GM18502 (cell line): ENCODE data around the gene PLD6.
A peak's percentile ranks its signal among the peaks of the same experiment; 100 is the strongest.
"Not testable (repeated sequence)": the region's sequence is repeated elsewhere in the genome, so short reads cannot be mapped to it uniquely, and the experiment has no call there.

ENCODE experiments used
- ATAC-seq: cut with Tn5 transposase; IDR thresholded peaks from one replicate; pipeline ENCODE4 v1.9.1; 2021; ENCODE audit warnings: mild to moderate bottlenecking; ENCODE audit not compliant: unreplicated experiment, poor library complexity

Gene PLD6, protein sequence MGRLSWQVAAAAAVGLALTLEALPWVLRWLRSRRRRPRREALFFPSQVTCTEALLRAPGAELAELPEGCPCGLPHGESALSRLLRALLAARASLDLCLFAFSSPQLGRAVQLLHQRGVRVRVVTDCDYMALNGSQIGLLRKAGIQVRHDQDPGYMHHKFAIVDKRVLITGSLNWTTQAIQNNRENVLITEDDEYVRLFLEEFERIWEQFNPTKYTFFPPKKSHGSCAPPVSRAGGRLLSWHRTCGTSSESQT

DNA sequence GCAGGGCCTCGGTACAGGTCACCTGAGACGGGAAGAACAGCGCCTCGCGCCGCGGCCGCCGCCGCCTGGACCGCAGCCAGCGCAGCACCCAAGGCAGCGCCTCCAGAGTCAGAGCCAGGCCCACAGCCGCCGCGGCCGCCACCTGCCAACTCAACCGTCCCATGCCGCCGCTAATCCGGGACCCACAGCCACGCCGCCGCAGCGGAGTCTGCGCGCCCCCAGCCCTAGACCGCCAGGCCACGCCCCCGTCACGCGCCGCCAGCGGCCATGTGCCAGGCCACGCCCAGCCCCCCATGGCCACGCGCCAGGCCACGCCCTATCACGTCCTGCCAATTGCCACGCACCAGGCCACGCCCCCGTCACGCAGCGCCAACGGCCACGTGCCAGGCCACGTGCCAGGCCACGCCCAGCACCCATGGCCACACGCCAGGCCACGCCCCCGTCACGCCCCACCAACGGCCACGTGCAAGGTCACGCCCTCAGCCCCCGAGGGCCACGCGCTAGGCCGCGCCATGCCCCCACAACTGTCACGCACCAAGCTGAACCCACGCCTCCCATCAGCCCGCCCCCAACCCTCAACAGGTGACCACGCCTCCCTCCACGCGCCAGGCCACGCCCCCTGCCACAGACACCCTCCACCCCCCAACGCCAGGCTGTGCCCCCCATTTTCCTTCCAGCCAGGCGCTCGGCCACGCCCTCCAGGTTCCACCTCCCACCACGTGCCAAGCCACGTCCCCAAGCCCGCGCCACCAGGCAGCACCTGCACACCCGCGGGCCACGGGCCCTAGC lies at the start of gene PLD6:
PLD6 (minus strand) TSS at position 210 of the 789 bp plus-strand sequence; CDS start at position 163, 47 bp downstream.
- ATAC-seq = peak; percentile 55

DNA sequence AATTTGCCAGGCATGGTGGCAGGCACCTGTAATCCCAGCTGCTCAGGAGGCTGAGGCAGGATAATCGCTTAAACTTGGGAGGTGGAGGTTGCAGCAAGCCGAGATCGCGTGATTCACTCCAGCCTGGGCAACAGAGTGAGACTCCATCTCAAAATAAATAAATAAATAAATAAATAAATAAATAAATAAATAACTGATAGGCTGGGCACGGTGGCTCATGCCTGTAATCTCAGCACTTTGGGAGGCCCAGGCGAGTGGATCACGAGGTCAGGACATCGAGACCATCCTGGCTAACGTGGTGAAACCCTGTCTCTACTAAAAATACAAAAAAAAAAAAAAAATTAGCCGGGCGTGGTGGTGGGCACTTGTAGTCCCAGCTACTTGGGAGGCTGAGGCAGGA lies 49.6 kb upstream of the PLD6 start:
- ATAC-seq = not testable (repeated sequence)

DNA sequence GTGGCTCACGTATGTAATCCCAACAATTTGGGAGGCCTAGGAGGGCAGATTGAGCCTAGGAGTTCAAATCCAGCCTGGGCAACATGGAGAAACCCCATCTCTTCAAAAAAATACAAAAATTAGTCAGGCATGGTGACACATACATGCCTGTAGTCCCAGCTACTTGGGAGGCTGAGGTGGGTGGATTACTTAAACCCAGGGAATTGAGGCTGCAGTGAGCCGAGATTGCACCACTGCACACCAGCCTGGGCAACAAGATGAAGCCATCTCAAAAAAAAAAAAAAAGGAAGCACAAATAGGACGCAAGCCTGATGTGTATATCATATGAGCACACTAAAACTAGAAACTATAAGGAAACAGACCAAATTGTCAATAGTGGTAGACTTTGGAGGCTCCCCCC lies 47.9 kb upstream of the PLD6 start:
- ATAC-seq = no peak

DNA sequence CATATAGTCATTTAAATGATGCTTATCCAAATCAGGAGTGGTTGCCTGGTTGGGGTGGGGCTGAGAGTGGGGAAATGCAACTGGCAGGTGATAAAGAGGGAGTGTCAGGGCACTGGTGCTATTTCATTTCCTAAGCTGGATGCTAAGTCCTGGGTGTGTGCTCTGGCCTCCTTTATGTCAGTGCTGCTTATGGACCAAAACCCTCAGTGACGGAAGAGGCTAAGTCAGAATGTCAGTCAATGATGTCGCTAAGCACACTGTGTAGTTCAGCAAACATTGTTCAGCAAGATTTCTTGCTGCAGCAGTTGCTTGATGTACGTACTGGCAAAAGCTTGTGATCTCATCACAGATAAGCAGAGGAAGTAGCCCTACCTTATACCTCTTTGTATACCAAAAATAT lies 47.3 kb upstream of the PLD6 start:
- ATAC-seq = no peak

DNA sequence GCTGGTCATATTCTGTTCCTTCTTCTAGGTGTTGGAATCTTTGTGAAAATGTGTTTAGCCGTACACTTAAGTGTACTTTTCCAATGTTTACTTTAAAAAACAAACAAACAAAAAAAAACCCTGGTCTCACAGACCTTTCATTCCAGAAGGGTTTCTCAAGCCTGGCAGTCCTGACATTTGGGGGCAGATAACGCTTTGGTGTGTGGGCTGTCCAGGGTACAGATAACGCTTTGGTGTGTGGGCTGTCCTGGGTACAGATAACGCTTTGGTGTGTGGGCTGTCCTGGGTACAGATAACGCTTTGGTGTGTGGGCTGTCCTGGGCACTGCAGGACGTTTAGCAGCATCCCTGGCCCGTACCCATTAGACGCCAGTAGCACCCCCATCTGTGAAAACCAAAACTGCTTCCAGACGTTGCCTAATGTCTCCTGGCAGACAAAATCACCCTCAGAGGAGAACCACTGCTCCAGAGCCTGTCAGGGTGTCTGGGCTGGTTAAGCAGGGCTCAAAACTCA lies 46.1 kb upstream of the PLD6 start:
- no peak for ATAC-seq

DNA sequence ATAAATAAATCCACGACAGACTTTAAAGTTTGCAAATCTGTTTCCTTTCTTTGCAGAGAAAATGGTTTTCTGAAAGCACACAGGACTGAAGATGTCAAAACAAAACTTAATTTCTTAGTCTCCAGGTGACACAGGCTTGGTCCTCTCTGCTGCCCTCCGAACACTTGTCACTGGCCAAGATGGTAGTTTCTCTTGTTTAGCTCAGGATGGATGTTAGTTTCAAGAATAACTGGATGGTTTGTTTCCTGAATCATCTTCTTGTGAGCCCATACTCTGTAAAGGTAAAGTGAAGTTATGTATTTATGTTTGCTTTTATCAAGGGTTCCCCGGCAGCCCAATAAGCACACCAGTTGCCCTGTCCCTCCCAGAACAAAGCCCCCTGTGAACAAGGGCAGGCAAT lies 40.7 kb upstream of the PLD6 start:
- ATAC-seq = no peak

DNA sequence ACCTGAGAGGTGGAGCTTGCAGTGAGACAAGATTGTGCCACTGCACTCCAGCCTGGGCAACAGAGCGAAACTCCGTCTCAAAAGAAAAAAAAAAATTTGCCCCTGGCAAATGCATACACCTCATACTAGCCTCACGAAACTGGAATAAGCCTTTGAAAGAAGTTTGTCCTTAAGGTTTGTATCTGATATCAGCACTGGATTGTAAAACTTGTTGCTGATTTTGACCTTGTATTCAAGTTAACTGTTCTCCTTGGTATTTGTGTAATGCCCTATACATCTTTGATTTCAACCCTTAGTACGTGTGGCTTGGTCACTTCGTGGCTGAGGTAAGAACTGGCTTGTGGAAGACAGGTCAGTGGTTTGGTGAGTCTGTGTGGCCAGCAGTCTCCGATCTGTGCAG lies 37.0 kb upstream of the PLD6 start:
- ATAC-seq = no peak

DNA sequence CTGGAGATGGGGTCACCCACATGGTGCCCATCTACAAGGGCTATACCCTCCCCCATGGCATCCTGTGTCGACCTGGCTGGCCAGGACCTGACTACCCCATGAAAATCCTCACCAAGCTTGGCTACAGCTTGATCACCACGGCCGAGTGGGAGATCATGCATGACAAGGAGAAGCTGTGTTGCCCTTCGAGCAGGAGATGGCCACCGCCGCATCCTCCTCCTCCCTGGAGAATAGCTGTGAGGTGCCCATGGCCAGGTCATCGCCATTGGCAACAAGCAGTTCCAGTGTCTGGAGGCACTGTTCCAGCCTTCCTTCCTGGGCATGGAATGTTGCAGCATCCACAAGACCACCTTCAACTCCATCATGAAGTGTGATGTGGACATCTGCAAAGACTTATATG lies 36.1 kb upstream of the PLD6 start:
- ATAC-seq = no peak

DNA sequence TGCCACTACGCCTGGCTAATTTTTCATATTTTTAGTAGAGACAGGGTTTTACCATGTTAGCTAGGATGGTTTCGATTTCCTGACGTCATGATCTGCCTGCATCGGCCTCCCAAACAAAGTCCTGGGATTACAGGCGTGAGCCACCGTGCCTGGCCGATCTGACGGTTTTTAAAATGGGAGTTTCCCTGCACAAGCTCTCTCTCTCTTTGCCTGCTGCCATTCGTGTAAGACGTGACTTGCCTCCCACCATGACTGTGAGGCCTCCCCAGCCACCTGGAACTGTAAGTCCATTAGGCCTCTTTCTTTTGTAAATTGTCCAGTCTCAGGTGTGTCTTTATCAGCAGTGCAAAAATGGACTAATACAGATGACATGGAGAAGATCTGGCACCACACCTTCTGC lies 35.5 kb upstream of the PLD6 start:
- no peak for ATAC-seq

DNA sequence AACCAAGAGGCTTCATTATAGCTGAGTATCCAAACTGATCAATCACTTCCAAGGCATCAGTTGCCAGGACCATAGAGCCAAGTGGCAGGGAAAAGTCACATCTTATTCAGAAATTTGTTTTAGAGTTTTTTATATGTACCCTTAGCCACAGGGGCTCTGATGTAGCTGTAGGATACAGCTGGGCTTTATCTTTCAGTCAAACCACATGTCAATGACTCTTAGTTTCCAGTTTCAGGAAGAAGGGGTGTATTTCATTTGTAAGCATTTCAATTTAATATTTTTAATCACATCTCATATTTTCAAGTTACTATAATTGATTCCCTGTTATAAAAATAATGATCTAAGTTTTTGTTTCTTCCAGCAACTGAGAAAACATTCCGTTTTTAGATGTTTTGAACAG lies 33.7 kb upstream of the PLD6 start:
- no peak for ATAC-seq

DNA sequence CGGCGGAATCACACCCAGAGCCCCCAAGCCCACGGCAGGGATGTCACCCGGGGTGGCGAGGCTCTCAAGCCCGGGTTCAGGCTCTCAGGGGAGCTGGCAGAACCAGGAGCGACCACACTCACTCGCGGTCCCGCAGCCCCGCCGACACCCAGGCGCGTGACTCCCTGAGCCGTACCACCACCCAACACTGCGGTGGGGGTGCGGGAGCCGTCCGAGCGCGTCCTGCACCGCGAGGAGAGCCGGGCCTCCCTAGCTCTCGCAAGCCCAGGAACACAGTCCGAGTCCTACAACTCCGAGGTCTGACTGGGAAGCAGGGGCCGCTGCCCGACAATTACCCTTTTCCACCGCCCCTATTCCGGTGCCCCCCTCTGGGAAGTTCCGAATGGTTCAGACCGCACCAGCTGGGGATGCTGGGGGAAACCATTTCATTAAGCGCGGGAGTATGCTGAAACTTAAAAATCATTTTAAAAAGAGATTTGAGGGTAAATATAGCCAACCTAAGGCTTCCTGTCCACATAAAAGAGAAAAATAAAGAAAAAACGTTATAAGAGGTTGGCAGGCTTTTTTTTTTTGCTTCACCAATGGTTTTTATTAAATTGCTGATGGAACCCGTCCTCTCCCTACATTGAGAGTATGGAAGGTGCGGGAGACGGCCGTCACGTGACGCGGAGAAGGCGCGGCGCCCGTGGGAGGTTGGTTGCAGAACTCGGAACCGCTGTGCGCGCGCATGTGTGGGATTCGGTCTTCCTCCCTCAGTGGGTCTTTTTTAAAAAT lies 31.1 kb upstream of the PLD6 start, which contains the start of gene FLCN:
FLCN (minus strand) TSS at position 143 of the 774 bp plus-strand sequence. CDS start 9,031 bp downstream, outside the sequence.
- ATAC-seq = peak; percentile 86

DNA sequence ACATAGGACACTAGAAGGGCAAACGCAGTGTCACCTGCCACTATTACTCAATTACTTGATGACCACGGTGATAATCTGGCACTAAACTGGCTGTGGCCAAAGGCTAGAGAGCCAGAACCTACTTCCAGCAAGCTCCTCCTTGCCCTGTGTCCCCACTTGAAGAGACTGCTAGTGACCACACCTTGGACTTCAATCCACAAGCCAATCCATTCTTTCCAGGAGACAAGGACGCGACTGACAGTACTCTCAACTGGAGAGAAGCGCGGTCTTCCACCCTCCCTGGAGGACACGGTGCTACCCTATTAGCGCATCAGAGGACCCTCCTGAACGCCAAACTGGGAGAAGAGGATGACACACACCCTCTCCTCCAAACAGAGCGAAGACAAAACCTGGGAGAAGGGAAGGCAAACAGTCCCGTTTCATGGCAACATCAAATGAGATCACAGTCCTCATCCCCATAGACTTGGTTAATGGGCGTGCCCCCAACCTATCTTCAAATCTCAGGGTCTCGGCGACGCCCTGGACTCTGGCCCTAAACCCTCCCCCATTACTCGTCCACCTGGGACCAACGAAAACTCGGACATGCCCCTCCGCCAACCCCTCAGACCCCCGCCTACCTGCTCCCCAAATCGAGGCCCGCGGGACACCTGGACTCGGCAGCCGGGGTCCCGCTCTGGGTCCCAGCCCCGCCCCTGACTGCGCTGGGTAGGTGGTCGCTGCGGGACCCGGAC lies 30.3 kb upstream of the PLD6 start:
- ATAC-seq = no peak

DNA sequence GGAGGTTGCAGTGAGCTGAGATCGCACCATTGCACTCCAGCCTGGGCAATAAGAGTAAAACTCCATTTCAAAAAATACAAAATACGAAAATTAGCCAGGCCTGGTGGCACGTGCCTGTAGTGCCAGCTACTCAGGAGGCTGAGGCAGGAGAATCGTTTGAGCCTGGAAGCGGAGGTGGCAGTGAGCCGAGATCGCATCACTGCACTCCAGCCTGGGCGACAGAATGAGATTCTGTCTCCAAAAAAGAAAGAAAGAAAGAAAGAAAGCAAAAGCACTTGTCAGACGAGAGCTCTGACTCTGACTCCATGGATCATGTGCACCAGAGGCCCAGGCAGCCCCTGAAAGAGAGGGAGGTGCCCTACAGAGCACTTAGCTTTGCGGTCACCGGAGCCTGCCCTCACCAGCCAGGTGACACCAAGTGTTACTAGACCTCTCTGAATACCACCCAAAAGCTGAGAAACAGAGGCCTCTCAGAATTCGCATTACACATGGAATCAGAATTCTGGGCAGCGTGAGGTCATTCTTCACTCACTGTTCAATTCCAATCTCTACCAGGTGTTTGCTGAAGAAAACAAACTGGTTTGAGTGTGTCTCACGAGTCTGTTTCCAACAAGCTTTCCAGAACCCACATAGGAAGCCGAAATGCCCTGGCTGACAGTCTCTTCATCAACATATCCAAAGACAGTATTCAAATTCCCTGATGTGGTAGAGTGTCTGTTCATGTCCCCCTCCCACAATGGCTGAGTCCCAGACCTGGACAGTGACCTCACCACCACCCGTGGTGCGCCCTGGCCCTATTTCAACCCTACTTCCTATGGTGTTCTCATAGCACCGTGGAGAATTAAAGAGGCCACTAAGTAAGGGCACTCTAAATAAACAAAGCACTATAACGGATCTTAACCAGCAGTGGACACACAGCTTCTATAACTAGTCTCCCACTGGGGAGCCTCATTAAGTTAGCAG lies 29.4 kb upstream of the PLD6 start:
- no peak for ATAC-seq

DNA sequence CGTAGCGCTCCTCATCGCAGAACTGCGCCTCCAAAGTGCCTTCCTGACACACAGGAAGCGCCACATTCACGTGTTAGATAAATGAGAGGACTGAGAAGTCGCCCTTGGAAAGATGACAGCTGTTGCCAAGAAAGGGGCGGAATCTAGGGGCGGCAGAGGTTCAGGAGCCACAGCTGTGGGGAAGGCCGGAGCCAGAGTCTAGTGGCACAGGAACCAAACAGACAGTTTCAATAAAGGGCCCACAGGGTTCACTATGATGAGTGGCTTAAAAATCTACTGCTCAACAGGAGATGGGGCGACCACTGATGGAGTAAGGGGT lies 26.1 kb upstream of the PLD6 start:
- no peak for ATAC-seq

DNA sequence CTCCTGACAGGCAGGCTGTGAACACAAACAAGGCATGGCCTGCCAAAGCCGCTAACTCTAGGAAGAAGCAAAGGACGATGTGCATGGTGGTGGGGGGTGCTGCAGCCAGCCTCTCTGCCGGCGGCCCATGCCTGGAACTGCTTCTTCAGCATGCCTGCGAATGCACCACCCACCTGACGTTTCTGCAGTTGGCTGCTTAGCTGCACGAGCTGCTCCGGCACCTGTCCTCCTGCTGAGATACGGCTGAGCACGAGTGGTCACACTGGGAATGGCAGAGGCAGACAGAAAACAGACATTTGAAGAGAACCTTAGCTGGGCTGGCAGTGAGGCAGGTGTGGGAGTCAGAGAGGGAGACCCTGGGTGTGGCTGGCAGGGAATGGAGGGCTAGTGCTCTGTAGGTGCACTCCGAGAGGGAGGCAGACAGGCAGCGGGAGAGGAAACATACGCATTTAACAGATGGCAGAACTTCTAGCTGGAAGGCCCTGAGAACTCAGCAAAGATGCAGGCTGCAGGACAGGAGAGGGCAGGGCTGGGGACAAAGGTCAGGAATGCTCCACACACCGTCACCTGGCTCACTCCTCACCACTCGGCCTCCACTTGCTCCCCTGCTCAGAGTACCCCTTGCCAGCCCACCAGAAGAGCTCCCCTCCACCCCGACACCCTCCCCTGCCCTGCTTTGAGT lies 25.6 kb upstream of the PLD6 start:
- no peak for ATAC-seq

DNA sequence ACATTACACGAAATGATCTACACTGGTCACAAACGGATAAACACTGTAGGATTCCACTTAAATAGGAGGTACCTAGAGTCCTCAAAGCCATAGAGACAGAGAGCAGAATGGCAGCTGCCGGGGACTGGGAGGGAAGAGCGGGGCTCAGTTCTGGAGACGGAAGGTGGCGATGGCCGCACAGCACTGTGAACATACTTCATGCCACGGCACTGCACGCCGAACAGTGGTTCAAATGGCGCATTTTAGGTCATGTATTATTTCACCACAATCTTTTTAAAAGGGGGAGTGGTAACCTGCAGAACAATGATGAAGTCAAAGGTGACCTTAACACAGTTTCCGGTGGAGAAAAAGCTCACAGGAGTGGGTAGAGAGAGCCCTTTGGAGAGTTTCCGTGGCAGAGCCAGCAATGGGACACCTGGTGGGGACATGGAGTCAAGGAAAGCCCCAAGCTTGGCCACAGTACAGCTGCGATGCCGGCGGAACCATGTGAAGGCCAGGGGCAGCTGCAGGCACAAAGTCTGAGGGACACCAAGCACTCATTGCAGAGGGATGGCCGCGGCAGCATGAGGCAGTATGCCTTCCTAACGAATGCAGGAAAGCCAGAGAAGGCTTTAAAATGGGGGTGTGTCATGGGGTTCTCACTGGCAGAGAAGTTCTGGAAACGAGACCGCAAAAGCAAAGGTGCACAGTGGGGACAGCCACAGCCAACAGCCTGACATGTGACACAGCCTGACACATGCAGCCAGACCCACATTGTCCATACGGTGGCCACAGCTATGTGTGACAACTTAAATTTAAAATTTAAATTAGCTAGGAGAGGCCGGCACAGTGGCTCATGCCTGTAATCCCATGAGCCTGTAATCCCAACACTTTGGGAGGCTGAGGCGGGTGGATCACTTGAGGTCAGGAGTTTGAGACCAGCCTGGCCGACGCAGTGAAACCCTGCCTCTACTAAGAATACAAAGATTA lies 23.6 kb upstream of the PLD6 start:
- ATAC-seq = no peak

DNA sequence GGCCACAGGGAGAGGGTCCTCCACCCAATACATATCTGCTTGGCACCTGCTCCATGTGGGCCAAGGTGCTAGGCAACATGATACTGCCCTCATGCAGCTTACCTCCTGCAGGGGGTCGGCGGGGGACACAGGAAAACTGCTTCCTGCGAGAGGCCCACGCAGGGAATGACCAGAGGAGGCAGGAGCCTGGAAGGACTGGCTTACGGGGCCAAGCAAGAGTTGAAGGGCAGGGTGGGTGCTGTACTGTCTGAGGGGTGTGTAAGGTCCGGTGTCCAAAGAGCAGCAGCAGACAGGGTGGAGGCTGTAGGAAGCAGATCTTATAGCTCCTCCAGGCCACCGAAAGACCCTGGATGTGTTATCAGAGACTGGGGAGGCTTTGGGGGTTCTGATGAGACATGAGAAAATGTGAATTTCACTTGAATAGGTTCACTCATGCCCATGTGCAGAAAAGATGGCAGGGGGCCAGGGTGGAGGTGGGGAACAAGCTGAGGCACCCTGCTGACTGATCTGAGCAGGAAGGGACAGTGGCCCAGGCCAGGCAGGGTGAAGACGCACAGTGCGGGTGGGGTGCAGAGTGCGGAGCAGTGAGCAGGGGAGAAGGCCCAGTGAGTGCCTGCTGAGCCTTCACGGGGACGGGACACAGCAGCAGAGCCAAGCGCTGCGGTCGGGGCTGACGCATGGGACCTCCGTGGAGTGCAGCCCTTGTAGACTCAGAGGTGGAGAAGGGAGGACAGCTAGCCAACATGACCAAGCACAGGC lies 22.6 kb upstream of the PLD6 start:
- ATAC-seq = no peak
